GM23338 (cell line): ENCODE results near the gene C15orf40. TPM values are rescaled to one million over a fixed set of nuclear protein-coding genes. Genes with fewer than 3 reads are reported as not detected.

Experiments
- ATAC-seq: fragments of 200-7000 bp; cut with Tn5 transposase; 3 replicates; pipeline ENCODE4 v1.9.1; 2020
- DNase-seq: peaks from one replicate; pipeline ENCODE4 v3.0.0-alpha.2; 2015; ENCODE audit warnings: low spot score
- H2AFZ ChIP-seq: fragments of 200-600 bp; sonication (generic); 2 replicates; pipeline ENCODE4 v1.8.0; 2016; ENCODE audit warnings: antibody characterized with exemption, mild to moderate bottlenecking, moderate library complexity
- H3F3A ChIP-seq: fragments of 200-600 bp; sonication (generic); replicated peaks from 2 replicates; pipeline ENCODE4 v1.8.0; 2017; ENCODE audit warnings: antibody characterized with exemption, mixed run types, low read depth
- H3K27ac ChIP-seq: fragments of 200-600 bp; sonication (generic); 2 replicates; pipeline ENCODE4 v1.6.1; 2016; ENCODE audit warnings: low read depth
- H3K27me3 ChIP-seq: fragments of 200-600 bp; sonication (generic); 2 replicates; pipeline ENCODE4 v1.8.0; 2016; ENCODE audit warnings: mild to moderate bottlenecking, mixed run types, moderate library complexity; ENCODE audit not compliant: insufficient read depth
- H3K36me3 ChIP-seq: fragments of 200-600 bp; sonication (generic); 2 replicates; pipeline ENCODE4 v1.8.0; 2016; ENCODE audit warnings: mild to moderate bottlenecking; ENCODE audit not compliant: insufficient read depth
- H3K4me1 ChIP-seq: fragments of 200-600 bp; sonication (generic); 2 replicates; pipeline ENCODE4 v1.8.0; 2016; ENCODE audit warnings: mild to moderate bottlenecking, moderate library complexity; ENCODE audit not compliant: insufficient read depth
- H3K4me2 ChIP-seq: fragments of 200-600 bp; sonication (generic); 2 replicates; pipeline ENCODE4 v1.7.1; 2017; ENCODE audit warnings: mixed run types
- H3K4me3 ChIP-seq: fragments of 200-600 bp; sonication (generic); 2 replicates; pipeline ENCODE4 v1.6.1; 2016; ENCODE audit warnings: mixed run types
- H3K79me2 ChIP-seq: fragments of 200-600 bp; sonication (generic); replicated peaks from 2 replicates; pipeline ENCODE4 v1.8.0; 2017; ENCODE audit warnings: mild to moderate bottlenecking; ENCODE audit not compliant: insufficient read depth
- H3K9me2 ChIP-seq: fragments of 200-600 bp; sonication (generic); 2 replicates; pipeline ENCODE4 v1.8.0; 2017; ENCODE audit not compliant: insufficient read depth
- H4K20me1 ChIP-seq: fragments of 200-600 bp; sonication (generic); replicated peaks from 2 replicates; pipeline ENCODE4 v1.8.0; 2017; ENCODE audit warnings: mild to moderate bottlenecking; ENCODE audit not compliant: insufficient read depth
- H3K27ac Mint-ChIP-seq: 2 replicates; pipeline ENCODE4 v1.8.0; 2020; ENCODE audit warnings: inconsistent platforms, mild to moderate bottlenecking, moderate library complexity, mixed read lengths
- H3K27me3 Mint-ChIP-seq: 3 replicates; pipeline ENCODE4 v1.8.0; 2022; ENCODE audit warnings: low read depth, mild to moderate bottlenecking, moderate library complexity, mixed read lengths, inconsistent platforms; ENCODE audit not compliant: insufficient read depth, poor library complexity
- H3K36me3 Mint-ChIP-seq: 3 replicates; pipeline ENCODE4 v1.8.0; 2021; ENCODE audit warnings: low read depth, mild to moderate bottlenecking, inconsistent platforms, moderate library complexity, mixed read lengths
- H3K4me1 Mint-ChIP-seq: 3 replicates; pipeline ENCODE4 v1.8.0; 2020; ENCODE audit warnings: mild to moderate bottlenecking, inconsistent platforms, mixed read lengths
- H3K4me3 Mint-ChIP-seq: 3 replicates; pipeline ENCODE4 v1.8.0; 2021; ENCODE audit warnings: moderate library complexity, mild to moderate bottlenecking, inconsistent platforms, mixed read lengths
- H3K9me3 Mint-ChIP-seq: 3 replicates; pipeline ENCODE4 v1.8.0; 2020; ENCODE audit warnings: moderate library complexity, mild to moderate bottlenecking, inconsistent platforms, mixed read lengths
- EZH2 ChIP-seq: fragments of 200-600 bp; sonication (generic); IDR thresholded peaks from one replicate; pipeline ENCODE4 v1.8.0; 2017; ENCODE audit warnings: antibody characterized with exemption, mild to moderate bottlenecking, low read depth; ENCODE audit not compliant: unreplicated experiment
- EZH2phosphoT487 ChIP-seq: fragments of 200-600 bp; sonication (generic); IDR thresholded peaks from one replicate; pipeline ENCODE4 v1.8.1; 2018; ENCODE audit warnings: antibody characterized with exemption; ENCODE audit not compliant: unreplicated experiment
- JUNB ChIP-seq: IDR thresholded peaks from one replicate; pipeline ENCODE4 v1.6.1; 2016; ENCODE audit warnings: antibody characterized with exemption; ENCODE audit not compliant: unreplicated experiment
- NANOG ChIP-seq: IDR thresholded peaks from 2 replicates; pipeline ENCODE4 v1.6.1; 2016; ENCODE audit warnings: antibody characterized with exemption, borderline replicate concordance
- POLR2AphosphoS5 ChIP-seq: IDR thresholded peaks from 2 replicates; pipeline ENCODE4 v1.6.1; 2016; ENCODE audit warnings: antibody characterized with exemption, low read depth
- polyA plus RNA-seq: library from polyadenylated mRNA; unstranded; fragments of >200 nt; fragmentation: Nextera tagmentation; extraction: Ambion mirVana; gene quantifications from 2 replicates; pipeline ENCODE4 v1.2.1, GENCODE V29; 2016
- total RNA-seq: library from RNA; depleted of rRNA; stranded (reverse); fragments of >200 nt; shearing (Covaris generic); gene quantifications from 2 replicates; pipeline ENCODE4 v1.2.3, GENCODE V29; 2014
- TF ChIP-seq, protein P1 (sequence below): fragments of 250-450 bp; sonication (Bioruptor Pico); IDR thresholded peaks from 2 replicates; pipeline ENCODE4 v1.5.0; 2020; ENCODE audit warnings: mild to moderate bottlenecking, moderate library complexity
- TF ChIP-seq, protein P2 (sequence below), 2 experiments: fragments of 200-600 bp in 1 of 2; sonication (generic) in 1 of 2; conservative IDR thresholded peaks; 2 replicates each; pipeline versions ENCODE4 v1.5.1 to v1.6.1; 2016 to 2017; ENCODE audit warnings: antibody characterized with exemption in 2 of 2, low read depth in 2 of 2, mild to moderate bottlenecking in 2 of 2, moderate library complexity in 1 of 2

Gene C15orf40
- total and polyA plus RNA-seq, 2 experiments from 2014 or later: 7.3 to 26.3 TPM

DNA sequence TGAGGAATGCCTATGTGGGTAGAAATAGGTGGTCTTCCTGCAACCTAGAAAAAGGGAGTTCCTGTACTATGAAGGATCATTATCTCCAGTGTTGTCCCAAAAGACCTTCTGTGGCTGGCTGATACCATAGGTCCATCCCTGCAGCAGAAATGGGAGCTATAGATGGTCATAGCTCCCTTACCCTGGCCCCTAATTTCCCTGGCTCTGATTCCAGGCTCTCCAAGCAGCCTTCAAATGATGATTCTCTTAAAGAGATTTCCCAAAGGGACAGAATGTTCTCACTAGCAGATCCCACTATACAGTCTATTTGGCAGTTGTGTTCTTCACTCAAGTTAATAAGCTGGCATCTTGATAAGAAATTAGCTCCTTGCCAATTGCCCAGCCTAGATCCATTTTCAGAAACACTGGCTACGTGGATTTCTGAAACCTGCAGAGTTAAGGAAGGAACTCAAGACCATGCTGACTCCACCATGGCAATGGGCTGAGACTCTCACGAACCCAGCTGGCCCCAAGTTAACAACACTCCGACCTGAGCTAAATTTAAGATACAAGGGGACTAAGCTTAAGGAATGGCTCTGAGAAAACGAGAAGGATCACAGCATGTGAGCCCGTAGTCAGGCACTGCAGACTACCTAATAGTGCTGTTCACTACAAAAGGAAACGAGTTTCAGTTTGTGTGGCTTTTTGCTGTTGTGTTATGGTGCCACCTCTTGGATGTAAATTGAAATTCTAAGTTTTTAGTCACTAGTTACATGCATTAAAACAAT, 11.4 kb downstream of the C15orf40 start:
- peaks cover 5% of the 10 kb centered on the region; the same call in 1 of the 3 replicates for H3K4me1 Mint-ChIP-seq
- H3K27ac Mint-ChIP-seq: no peak overlapping the region
- DNase-seq (peak; percentile 75), ATAC-seq (peak; percentile 87)
- Histone ChIP-seq H3K9me2 (no peaks in the 10 kb centered on the region), H3F3A (no peaks in the 10 kb centered on the region), H3K79me2 (no peaks in the 10 kb centered on the region), H4K20me1 (no peaks in the 10 kb centered on the region; the same call in 1 of the 2 replicates), H3K27ac (no peak overlapping the region), H3K4me1 (no peaks in the 10 kb centered on the region), H3K36me3 (no peaks in the 10 kb centered on the region; the same call in 1 of the 2 replicates), H3K4me2 (no peak overlapping the region), H3K27me3 (no peaks in the 10 kb centered on the region), H3K4me3 (no peak overlapping the region), H2AFZ (no peak overlapping the region)
- peaks cover 13% of the 10 kb centered on the region; the same call in 2 of the 3 replicates for H3K36me3 Mint-ChIP-seq
- TF ChIP-seq JUNB (no peak), POLR2AphosphoS5 (no peak), NANOG (no peak), EZH2 (no peak), EZH2phosphoT487 (no peak)
- TF ChIP-seq, protein P1, sequence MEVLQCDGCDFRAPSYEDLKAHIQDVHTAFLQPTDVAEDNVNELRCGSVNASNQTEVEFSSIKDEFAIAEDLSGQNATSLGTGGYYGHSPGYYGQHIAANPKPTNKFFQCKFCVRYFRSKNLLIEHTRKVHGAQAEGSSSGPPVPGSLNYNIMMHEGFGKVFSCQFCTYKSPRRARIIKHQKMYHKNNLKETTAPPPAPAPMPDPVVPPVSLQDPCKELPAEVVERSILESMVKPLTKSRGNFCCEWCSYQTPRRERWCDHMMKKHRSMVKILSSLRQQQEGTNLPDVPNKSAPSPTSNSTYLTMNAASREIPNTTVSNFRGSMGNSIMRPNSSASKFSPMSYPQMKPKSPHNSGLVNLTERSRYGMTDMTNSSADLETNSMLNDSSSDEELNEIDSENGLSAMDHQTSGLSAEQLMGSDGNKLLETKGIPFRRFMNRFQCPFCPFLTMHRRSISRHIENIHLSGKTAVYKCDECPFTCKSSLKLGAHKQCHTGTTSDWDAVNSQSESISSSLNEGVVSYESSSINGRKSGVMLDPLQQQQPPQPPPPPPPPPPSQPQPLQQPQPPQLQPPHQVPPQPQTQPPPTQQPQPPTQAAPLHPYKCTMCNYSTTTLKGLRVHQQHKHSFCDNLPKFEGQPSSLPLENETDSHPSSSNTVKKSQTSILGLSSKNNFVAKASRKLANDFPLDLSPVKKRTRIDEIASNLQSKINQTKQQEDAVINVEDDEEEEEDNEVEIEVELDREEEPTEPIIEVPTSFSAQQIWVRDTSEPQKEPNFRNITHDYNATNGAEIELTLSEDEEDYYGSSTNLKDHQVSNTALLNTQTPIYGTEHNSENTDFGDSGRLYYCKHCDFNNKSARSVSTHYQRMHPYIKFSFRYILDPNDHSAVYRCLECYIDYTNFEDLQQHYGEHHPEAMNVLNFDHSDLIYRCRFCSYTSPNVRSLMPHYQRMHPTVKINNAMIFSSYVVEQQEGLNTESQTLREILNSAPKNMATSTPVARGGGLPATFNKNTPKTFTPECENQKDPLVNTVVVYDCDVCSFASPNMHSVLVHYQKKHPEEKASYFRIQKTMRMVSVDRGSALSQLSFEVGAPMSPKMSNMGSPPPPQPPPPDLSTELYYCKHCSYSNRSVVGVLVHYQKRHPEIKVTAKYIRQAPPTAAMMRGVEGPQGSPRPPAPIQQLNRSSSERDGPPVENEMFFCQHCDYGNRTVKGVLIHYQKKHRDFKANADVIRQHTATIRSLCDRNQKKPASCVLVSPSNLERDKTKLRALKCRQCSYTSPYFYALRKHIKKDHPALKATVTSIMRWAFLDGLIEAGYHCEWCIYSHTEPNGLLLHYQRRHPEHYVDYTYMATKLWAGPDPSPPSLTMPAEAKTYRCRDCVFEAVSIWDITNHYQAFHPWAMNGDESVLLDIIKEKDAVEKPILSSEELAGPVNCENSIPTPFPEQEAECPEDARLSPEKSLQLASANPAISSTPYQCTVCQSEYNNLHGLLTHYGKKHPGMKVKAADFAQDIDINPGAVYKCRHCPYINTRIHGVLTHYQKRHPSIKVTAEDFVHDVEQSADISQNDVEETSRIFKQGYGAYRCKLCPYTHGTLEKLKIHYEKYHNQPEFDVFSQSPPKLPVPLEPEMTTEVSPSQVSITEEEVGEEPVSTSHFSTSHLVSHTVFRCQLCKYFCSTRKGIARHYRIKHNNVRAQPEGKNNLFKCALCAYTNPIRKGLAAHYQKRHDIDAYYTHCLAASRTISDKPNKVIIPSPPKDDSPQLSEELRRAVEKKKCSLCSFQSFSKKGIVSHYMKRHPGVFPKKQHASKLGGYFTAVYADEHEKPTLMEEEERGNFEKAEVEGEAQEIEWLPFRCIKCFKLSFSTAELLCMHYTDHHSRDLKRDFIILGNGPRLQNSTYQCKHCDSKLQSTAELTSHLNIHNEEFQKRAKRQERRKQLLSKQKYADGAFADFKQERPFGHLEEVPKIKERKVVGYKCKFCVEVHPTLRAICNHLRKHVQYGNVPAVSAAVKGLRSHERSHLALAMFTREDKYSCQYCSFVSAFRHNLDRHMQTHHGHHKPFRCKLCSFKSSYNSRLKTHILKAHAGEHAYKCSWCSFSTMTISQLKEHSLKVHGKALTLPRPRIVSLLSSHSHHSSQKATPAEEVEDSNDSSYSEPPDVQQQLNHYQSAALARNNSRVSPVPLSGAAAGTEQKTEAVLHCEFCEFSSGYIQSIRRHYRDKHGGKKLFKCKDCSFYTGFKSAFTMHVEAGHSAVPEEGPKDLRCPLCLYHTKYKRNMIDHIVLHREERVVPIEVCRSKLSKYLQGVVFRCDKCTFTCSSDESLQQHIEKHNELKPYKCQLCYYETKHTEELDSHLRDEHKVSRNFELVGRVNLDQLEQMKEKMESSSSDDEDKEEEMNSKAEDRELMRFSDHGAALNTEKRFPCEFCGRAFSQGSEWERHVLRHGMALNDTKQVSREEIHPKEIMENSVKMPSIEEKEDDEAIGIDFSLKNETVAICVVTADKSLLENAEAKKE: no peak
- TF ChIP-seq, protein P2, sequence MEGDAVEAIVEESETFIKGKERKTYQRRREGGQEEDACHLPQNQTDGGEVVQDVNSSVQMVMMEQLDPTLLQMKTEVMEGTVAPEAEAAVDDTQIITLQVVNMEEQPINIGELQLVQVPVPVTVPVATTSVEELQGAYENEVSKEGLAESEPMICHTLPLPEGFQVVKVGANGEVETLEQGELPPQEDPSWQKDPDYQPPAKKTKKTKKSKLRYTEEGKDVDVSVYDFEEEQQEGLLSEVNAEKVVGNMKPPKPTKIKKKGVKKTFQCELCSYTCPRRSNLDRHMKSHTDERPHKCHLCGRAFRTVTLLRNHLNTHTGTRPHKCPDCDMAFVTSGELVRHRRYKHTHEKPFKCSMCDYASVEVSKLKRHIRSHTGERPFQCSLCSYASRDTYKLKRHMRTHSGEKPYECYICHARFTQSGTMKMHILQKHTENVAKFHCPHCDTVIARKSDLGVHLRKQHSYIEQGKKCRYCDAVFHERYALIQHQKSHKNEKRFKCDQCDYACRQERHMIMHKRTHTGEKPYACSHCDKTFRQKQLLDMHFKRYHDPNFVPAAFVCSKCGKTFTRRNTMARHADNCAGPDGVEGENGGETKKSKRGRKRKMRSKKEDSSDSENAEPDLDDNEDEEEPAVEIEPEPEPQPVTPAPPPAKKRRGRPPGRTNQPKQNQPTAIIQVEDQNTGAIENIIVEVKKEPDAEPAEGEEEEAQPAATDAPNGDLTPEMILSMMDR (conservative IDR thresholded peaks at IDR 0.05; ENCODE audit: low read depth in 2 of 2): peak; percentile 64 to 77
- H3K9me3 Mint-ChIP-seq: peaks cover 5% of the 10 kb centered on the region; the same call in 2 of the 3 replicates
- H3K4me3 Mint-ChIP-seq: no peak overlapping the region; the same call in 2 of the 3 replicates
- H3K27me3 Mint-ChIP-seq: peaks cover 4% of the 10 kb centered on the region
